GM12892 (cell line): ENCODE results near the gene NRXN3.

ENCODE experiments used
- DNase-seq: peaks from one replicate; pipeline ENCODE4 v3.0.0; 2011; ENCODE audit not compliant: insufficient read length
- FAIRE-seq: peaks from 2 replicates; lab custom pipeline; 2011; peaks lifted over from hg19 to GRCh38; lab: Jason Lieb, UNC
- POLR2A ChIP-seq: IDR thresholded peaks from 2 replicates; pipeline ENCODE4 v1.6.1; 2011; ENCODE audit warnings: low read depth, low read length, control low read depth
- POLR2AphosphoS5 ChIP-seq: IDR thresholded peaks from 2 replicates; pipeline ENCODE4 v1.6.1; 2011; ENCODE audit warnings: low read depth, low read length, control low read depth
- TAF1 ChIP-seq: IDR thresholded peaks from 2 replicates; pipeline ENCODE4 v1.6.1; 2011; ENCODE audit warnings: low read depth, mild to moderate bottlenecking, control low read depth, low read length, borderline replicate concordance

Gene NRXN3

GRCh38 chr14:79157369-79157768, 987.2 kb downstream of the NRXN3 start:
- no peak for DNase-seq
- no peak for TF ChIP-seq POLR2A
- no peak for TF ChIP-seq TAF1
- TF ChIP-seq POLR2AphosphoS5 = no peak

GRCh38 chr14:79161571-79161970, 991.4 kb downstream of the NRXN3 start:
- FAIRE-seq = no peak
- no peak for DNase-seq
- TF ChIP-seq POLR2AphosphoS5 = no peak
- TF ChIP-seq TAF1 = no peak
- TF ChIP-seq POLR2A = no peak

More at GRCh38 chr14:79157369-79157768, 987.2 kb downstream of the NRXN3 start:
- no peak for FAIRE-seq

GRCh38 chr14:79162833-79163232, 992.7 kb downstream of the NRXN3 start:
- TF ChIP-seq POLR2A = no peak
- no peak for TF ChIP-seq POLR2AphosphoS5
- TF ChIP-seq TAF1 = no peak
- DNase-seq (no peak), FAIRE-seq (no peak)

- DNase-seq (no peak), FAIRE-seq (no peak)
- no peak for TF ChIP-seq TAF1
- TF ChIP-seq POLR2AphosphoS5 = no peak
- no peak for TF ChIP-seq POLR2A
Measured at GRCh38 chr14:79165471-79166090, 995.4 kb downstream of the NRXN3 start.

- FAIRE-seq (no peak), DNase-seq (no peak)
- TF ChIP-seq TAF1 (no peak), POLR2AphosphoS5 (no peak), POLR2A (no peak)
Measured at GRCh38 chr14:79166171-79166570, 996.0 kb downstream of the NRXN3 start.

GRCh38 chr14:79167957-79168356, 997.8 kb downstream of the NRXN3 start:
- DNase-seq = no peak
- FAIRE-seq = no peak
- TF ChIP-seq POLR2AphosphoS5 (no peak), TAF1 (no peak), POLR2A (no peak)

- FAIRE-seq (no peak), DNase-seq (no peak)
- TF ChIP-seq TAF1 = no peak
Measured at GRCh38 chr14:79175671-79176070, 1005.5 kb downstream of the NRXN3 start.

- no peak for FAIRE-seq
- DNase-seq = no peak
- TF ChIP-seq POLR2AphosphoS5 (no peak), POLR2A (no peak), TAF1 (no peak)
Measured at GRCh38 chr14:79177106-79177505, 1006.9 kb downstream of the NRXN3 start.

- FAIRE-seq = no peak
- DNase-seq = no peak
- TF ChIP-seq POLR2A (no peak), TAF1 (no peak), POLR2AphosphoS5 (no peak)
Measured at GRCh38 chr14:79178719-79179118, 1008.5 kb downstream of the NRXN3 start.

- TF ChIP-seq POLR2AphosphoS5 (no peak), POLR2A (no peak), TAF1 (no peak)
- DNase-seq (no peak), FAIRE-seq (no peak)
Measured at GRCh38 chr14:79179985-79180384, 1009.8 kb downstream of the NRXN3 start.

GRCh38 chr14:79180656-79181055, 1010.5 kb downstream of the NRXN3 start:
- TF ChIP-seq POLR2AphosphoS5 (no peak), TAF1 (no peak), POLR2A (no peak)
- DNase-seq (no peak), FAIRE-seq (no peak)

- TF ChIP-seq POLR2AphosphoS5 (no peak), TAF1 (no peak), POLR2A (no peak)
- FAIRE-seq (no peak), DNase-seq (no peak)
Measured at GRCh38 chr14:79186523-79186922, 1016.4 kb downstream of the NRXN3 start.
